ENCODE measurements around the gene BORCS5. TPM values are rescaled to one million over a fixed set of nuclear protein-coding genes. Genes with fewer than 3 reads are reported as not detected.
"Not testable (repeated sequence)": the region's sequence is repeated elsewhere in the genome, so short reads cannot be mapped to it uniquely, and the experiment has no call there.

BORCS5 gene
- total RNA-seq, 1 donor from 2014 or later: 9.7 TPM

- intact Hi-C loops (cut with DNase I): no loop called here
- no peak for DNase-seq (ENCODE audit: low spot score)
Observed at GRCh38 chr12:12350868-12351463, 5.9 kb upstream of the BORCS5 start.

DNA sequence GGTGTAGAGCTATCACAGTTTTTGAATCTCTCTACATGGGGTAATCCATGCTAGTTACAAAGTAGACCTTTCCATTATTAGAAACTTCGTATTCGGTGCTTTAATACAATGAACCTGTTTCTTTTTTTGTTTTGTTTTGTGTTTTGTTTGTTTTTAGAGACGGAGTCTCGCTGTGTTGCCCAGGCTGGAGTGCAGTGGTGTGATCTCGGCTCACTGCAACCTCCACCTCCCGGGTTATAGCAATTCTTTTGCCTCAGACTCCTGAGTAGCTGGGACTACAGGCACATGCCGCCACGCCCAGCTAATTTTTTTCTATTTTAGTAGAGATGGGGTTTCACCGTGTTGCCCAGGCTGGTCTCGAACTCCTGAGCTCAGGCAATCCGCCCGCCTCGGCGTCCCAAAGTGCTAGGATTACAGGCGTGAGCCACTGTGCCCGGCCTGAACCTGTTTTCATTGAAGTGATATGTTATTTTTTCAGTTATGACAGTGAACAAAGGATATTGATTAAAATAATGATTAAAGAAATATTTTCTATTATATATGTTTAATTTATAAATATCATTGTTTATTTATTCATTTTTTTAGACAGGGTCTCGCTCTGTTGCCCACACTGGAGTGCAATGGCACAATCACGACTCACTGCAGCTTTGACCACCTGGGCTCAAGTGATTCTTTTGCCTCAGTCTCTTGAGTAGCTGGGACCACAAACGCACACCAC is 5.3 kb upstream of the BORCS5 start:
- intact Hi-C loops (cut with DNase I); DNase-seq (ENCODE audit: low spot score): not testable (repeated sequence)

- no peak for DNase-seq (ENCODE audit: low spot score)
- intact Hi-C loops (cut with DNase I): no loop called here
Observed at GRCh38 chr12:12353276-12353675, 3.6 kb upstream of the BORCS5 start.

DNA sequence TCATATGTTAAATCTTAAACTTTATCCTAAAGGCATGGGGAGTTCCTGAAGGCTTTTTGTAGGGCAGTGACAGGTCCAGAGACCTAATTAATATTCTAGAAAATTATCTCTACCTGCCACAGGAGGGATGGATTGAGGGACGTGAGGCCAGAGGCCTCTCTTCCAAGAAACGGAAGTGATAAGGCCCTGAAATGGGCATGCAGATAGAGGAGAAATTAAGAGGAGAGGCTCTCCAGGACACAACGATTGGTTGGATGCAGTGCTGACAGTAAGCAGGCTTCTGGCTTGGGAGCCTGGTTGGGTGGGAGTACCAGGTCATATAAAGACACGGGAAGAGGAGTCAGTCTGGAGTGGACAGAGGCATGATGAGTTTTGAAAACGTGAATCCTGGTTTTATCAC is 3.1 kb upstream of the BORCS5 start:
- intact Hi-C loops (cut with DNase I): no loop called here
- DNase-seq (ENCODE audit: low spot score): no peak

GRCh38 chr12:12356467-12356895 is 397 bp upstream of the BORCS5 start:
- intact Hi-C loops (cut with DNase I): no loop called here
- no peak for DNase-seq (ENCODE audit: low spot score)

DNA sequence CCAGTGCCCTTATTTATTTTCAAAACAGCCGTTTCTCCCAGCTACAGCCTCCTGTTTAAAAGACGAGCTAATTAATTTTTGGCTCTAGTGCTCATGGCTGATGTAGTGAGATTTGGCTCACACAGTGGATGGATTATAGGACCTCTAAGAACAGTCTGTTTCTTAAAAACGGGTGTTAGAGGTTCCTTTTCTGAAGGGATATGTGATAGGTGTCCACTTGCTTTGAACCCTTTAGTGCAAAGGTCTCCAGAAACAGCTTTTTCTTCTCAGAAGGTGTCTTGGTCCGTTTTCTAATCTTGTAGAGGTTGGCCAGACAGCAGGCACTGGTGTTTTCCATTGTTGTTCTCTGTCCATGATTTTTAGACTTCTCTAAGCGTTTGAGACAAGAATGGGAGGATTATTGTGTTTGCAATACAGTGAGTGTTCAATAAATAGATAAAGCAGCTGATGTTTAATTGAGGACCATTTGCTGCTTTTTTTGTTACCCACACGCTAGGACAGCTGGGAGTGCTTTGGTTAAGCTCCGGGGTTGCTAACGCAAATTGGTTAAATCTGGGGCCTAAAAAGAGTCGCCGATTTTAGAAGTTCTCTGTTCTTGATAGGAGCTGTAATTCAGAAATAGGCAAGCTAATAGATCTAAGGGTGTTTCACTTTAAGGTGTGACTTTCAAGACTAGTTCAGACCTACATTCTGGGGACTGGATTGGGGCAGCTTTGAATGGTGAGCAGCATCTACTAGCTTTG is 1.0 kb downstream of the BORCS5 start:
- DNase-seq (ENCODE audit: low spot score): no peak
- intact Hi-C loops (cut with DNase I): no loop called here

- no peak for DNase-seq (ENCODE audit: low spot score)
- intact Hi-C loops (cut with DNase I): no loop called here
Observed at GRCh38 chr12:12358528-12358927, 1.6 kb downstream of the BORCS5 start.

DNA sequence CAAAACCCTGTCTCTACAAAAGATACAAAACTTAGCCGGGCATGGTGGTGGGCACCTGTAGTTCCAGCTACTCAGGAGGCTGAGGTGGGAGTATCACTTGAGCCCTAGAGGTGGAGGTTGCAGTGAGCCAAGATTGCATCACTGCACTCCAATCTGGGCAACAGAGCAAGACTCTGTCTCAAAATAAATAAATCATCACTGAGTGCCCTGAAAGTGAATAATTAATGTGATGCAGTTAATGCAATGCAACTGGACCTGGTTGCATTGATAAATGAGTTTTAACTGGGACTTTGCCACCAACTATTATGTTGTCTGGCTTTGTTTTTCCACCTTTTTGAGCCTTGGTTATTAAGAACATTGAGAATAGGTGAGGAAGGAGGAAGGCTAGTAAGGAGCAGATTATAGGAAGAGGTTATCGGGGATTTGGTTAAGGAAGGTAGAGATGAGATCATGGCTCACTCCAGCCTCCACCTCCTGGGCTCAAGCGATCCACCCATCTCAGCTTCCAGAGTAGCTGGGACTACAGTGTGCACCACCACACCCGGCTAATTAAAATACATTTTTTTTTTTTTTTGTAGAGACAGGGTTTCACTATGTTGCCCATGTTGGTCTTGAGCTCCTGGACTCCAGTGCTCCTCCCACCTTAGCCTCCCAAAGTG is 8.0 kb downstream of the BORCS5 start:
- DNase-seq (ENCODE audit: low spot score): no peak
- intact Hi-C loops (cut with DNase I): no loop called here

- intact Hi-C loops (cut with DNase I): no loop called here
- DNase-seq (ENCODE audit: low spot score): no peak
Observed at GRCh38 chr12:12365446-12365802, 8.5 kb downstream of the BORCS5 start.

- intact Hi-C loops (cut with DNase I): no loop called here
- DNase-seq (ENCODE audit: low spot score): no peak
Observed at GRCh38 chr12:12365931-12366431, 9.1 kb downstream of the BORCS5 start.

DNA sequence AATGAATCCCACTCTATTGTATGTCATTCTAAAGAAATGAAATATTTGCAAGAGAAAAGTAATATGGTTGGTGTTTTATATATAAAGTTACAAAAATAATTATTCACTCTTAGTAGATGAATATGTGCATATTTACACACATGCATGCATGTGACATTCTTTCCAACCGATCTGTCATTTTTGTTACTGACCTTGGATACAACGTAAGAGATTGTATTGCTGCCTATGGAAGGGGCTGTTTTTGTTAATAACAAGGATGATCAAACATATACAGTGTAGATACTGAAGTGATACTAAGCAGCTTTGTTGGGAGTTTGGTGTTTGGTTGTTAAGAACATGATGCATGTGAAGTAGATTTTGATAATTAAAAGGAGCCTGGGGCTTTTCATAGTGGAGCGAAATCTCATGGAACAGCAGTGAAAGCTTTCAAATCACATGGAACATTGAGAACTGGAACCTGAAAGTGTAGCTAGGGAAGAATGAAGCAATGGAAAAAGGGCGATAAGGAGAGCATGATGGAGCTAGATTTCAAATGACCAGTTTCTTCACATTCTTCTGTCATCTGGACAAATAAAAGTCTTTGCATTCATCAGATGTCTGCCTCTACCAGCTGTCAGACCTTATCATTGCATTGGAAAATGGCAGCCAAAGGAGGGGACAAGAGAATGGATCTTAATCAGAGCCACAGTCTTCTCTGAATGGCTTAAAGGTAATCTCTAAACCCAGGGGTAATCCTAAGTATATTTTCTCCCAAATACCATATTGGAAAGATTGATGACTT is 10.0 kb downstream of the BORCS5 start:
- intact Hi-C loops (cut with DNase I): no loop called here
- no peak for DNase-seq (ENCODE audit: low spot score)

- intact Hi-C loops (cut with DNase I): no loop called here
- DNase-seq (ENCODE audit: low spot score): no peak
Observed at GRCh38 chr12:12367482-12367998, 10.7 kb downstream of the BORCS5 start.

- intact Hi-C loops (cut with DNase I): no loop called here
- no peak for DNase-seq (ENCODE audit: low spot score)
Observed at GRCh38 chr12:12372946-12373722, 16.3 kb downstream of the BORCS5 start.

- intact Hi-C loops (cut with DNase I): loop anchor here (5.0 kb wide), 1 partner anchor 280 kb away; no protein-coding TSS in a partner anchor
- DNase-seq (ENCODE audit: low spot score): no peak
Observed at GRCh38 chr12:12376646-12377448, 20.0 kb downstream of the BORCS5 start.

DNA sequence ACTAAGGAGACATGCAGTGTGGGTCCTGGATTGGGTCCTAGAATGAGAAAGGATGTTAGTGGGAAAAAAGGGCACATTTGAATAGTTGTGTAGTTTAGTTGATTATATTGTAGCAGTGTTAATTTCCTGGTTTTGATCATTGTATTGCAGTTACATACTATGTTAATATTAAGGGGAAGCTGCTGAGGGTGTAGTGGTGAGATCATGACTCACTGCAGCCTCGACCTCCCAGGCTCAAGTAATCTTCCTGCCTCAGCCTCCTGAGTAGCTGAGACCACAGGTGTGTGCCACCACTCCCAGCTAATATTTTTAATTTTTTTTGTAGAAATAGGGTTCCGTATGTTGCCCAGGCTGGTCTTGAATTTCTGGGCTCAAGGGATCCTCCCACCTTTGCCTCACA is 21.7 kb downstream of the BORCS5 start:
- intact Hi-C loops (cut with DNase I): loop anchor here (2.0 to 5.0 kb wide), 2 partner anchors 186 to 279 kb away; no protein-coding TSS in a partner anchor

DNA sequence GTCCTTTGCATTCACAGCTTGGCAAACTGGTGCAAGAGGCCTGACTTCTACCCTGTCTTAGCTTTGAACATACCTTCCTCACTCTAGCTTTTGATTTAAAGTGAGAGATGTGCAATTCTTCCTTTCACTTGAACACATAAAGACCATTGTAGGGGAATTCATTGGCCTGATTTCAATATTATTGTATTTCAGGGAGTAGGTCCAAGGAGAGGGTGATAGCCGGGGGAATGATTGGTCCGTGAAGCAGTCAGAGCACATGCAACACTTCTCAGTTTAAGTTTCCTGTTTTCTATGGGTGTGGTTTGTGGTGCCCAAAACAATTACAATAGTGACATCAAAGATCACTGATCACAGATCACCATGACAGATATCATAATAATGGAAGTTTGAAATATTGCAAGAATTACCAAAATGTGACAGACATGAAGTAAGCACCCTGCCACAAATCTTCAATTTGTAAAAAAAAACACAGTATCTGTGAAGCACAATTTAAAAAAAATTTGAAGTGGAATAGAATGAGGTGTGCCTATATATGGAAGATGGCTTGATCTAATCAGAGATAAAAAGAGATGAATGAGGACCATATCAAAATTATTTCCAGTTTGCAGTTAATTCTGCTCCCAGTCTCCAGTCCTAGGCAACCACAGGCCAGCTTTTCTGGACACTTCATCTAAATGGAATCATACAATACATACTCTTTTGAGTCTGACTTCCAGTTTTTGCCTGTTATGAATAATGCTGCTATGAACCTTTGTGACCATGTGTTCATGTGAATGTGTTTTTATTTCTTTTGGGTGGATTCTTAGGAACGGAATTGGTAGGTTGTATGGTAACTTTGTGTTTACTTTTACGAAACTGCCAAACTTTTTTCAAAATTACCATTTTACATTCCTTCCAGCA is 23.2 kb downstream of the BORCS5 start:
- intact Hi-C loops (cut with DNase I): loop anchor here (2.0 to 5.0 kb wide), 2 partner anchors 185 to 277 kb away; no protein-coding TSS in a partner anchor

More for the DNA sequence above, 21.7 kb downstream of the BORCS5 start:
- DNase-seq (ENCODE audit: low spot score): no peak

More for the DNA sequence above, 23.2 kb downstream of the BORCS5 start:
- DNase-seq (ENCODE audit: low spot score): no peak
